Measurements from ENCODE around the gene PLXNB1.

GRCh38 chr3:48372377-48372770 lies 57.5 kb downstream of the PLXNB1 start:
- TF ChIP-seq CTCF (IDR thresholded peaks at IDR 0.05; ENCODE audit: low read depth, low read length): no peak
- no peak for TF ChIP-seq POLR2A (IDR thresholded peaks at IDR 0.05; ENCODE audit: extremely low read depth, insufficient read length)
